Neuron (in vitro differentiated cells): Measurements from ENCODE around the gene TMEM255B.

Experiments
- H2AFZ ChIP-seq: one replicate; pipeline ENCODE4 v1.6.1; 2013; ENCODE audit warnings: low read depth, mild to moderate bottlenecking, inconsistent platforms, low read length, moderate library complexity
- H3K27me3 ChIP-seq: one replicate; pipeline ENCODE4 v1.6.1; 2013; ENCODE audit warnings: low read length; ENCODE audit not compliant: insufficient read depth
- H3K36me3 ChIP-seq: one replicate; pipeline ENCODE4 v1.6.1; 2013; ENCODE audit warnings: low read length; ENCODE audit not compliant: insufficient read depth
- H3K4me1 ChIP-seq: one replicate; pipeline ENCODE4 v1.6.1; 2013; ENCODE audit warnings: low read length; ENCODE audit not compliant: insufficient read depth
- H3K4me3 ChIP-seq: 2 replicates; pipeline ENCODE4 v1.5.1; 2013; ENCODE audit warnings: mild to moderate bottlenecking, low read length, moderate library complexity
- H3K9me3 ChIP-seq: one replicate; pipeline ENCODE4 v1.6.1; 2013; ENCODE audit warnings: low read length

The TMEM255B gene

GRCh38 chr13:113835461-113836270 is 76.6 kb downstream of the TMEM255B start:
- no peaks in the 10 kb centered on the region for H3K36me3 ChIP-seq
- H3K4me3 ChIP-seq = no peak overlapping the region
- H3K4me1 ChIP-seq = peaks cover 10% of the 10 kb centered on the region
- H2AFZ ChIP-seq = no peak overlapping the region
- H3K27me3 ChIP-seq = no peaks in the 10 kb centered on the region
- no peaks in the 10 kb centered on the region for H3K9me3 ChIP-seq

- H2AFZ ChIP-seq = no peak overlapping the region
- H3K4me1 ChIP-seq = peaks cover 10% of the 10 kb centered on the region
- no peaks in the 10 kb centered on the region for H3K27me3 ChIP-seq
- H3K9me3 ChIP-seq = no peaks in the 10 kb centered on the region
- no peaks in the 10 kb centered on the region for H3K36me3 ChIP-seq
- H3K4me3 ChIP-seq = no peak overlapping the region
Observed at GRCh38 chr13:113836768-113837559, 77.9 kb downstream of the TMEM255B start.

GRCh38 chr13:113837560-113838355 is 78.7 kb downstream of the TMEM255B start:
- H3K4me3 ChIP-seq = no peak overlapping the region
- no peaks in the 10 kb centered on the region for H3K36me3 ChIP-seq
- peaks cover 10% of the 10 kb centered on the region for H3K4me1 ChIP-seq
- H3K27me3 ChIP-seq = no peaks in the 10 kb centered on the region
- H2AFZ ChIP-seq = no peak overlapping the region
- H3K9me3 ChIP-seq = no peaks in the 10 kb centered on the region

GRCh38 chr13:113838711-113839201 is 79.7 kb downstream of the TMEM255B start:
- H3K4me3 ChIP-seq = no peak overlapping the region
- H3K27me3 ChIP-seq = no peaks in the 10 kb centered on the region

GRCh38 chr13:113839536-113840204 is 80.6 kb downstream of the TMEM255B start:
- H3K4me3 ChIP-seq = no peak overlapping the region
- H3K9me3 ChIP-seq = no peaks in the 10 kb centered on the region
- H2AFZ ChIP-seq = no peak overlapping the region
- H3K27me3 ChIP-seq = no peaks in the 10 kb centered on the region
- no peaks in the 10 kb centered on the region for H3K36me3 ChIP-seq
- peaks cover 10% of the 10 kb centered on the region for H3K4me1 ChIP-seq

More at GRCh38 chr13:113838711-113839201, 79.7 kb downstream of the TMEM255B start:
- H3K36me3 ChIP-seq = no peaks in the 10 kb centered on the region
- no peaks in the 10 kb centered on the region for H3K9me3 ChIP-seq
- no peak overlapping the region for H2AFZ ChIP-seq
- peaks cover 10% of the 10 kb centered on the region for H3K4me1 ChIP-seq

- H3K4me1 ChIP-seq = peaks cover 10% of the 10 kb centered on the region
- H3K4me3 ChIP-seq = no peak overlapping the region
- no peaks in the 10 kb centered on the region for H3K27me3 ChIP-seq
- H3K36me3 ChIP-seq = no peaks in the 10 kb centered on the region
- no peaks in the 10 kb centered on the region for H3K9me3 ChIP-seq
- H2AFZ ChIP-seq = no peak overlapping the region
Observed at GRCh38 chr13:113840541-113841352, 81.7 kb downstream of the TMEM255B start.

GRCh38 chr13:113841353-113841650 is 82.3 kb downstream of the TMEM255B start:
- Histone ChIP-seq H2AFZ (no peak overlapping the region), H3K4me3 (no peak overlapping the region), H3K9me3 (no peaks in the 10 kb centered on the region), H3K27me3 (no peaks in the 10 kb centered on the region), H3K36me3 (no peaks in the 10 kb centered on the region), H3K4me1 (peaks cover 10% of the 10 kb centered on the region)

- H3K36me3 ChIP-seq = no peaks in the 10 kb centered on the region
- no peak overlapping the region for H3K4me3 ChIP-seq
- peaks cover 5% of the 10 kb centered on the region for H3K4me1 ChIP-seq
- H2AFZ ChIP-seq = no peak overlapping the region
- H3K27me3 ChIP-seq = no peaks in the 10 kb centered on the region
- H3K9me3 ChIP-seq = no peaks in the 10 kb centered on the region
Observed at GRCh38 chr13:113842336-113843062, 83.5 kb downstream of the TMEM255B start.

GRCh38 chr13:113843063-113843654 is 84.1 kb downstream of the TMEM255B start:
- Histone ChIP-seq H2AFZ (no peak overlapping the region), H3K4me3 (no peak overlapping the region), H3K4me1 (no peaks in the 10 kb centered on the region), H3K9me3 (no peaks in the 10 kb centered on the region), H3K27me3 (no peaks in the 10 kb centered on the region), H3K36me3 (no peaks in the 10 kb centered on the region)

- Histone ChIP-seq H3K4me1 (no peaks in the 10 kb centered on the region), H3K36me3 (no peaks in the 10 kb centered on the region), H2AFZ (no peak overlapping the region), H3K4me3 (no peak overlapping the region), H3K9me3 (no peaks in the 10 kb centered on the region), H3K27me3 (no peaks in the 10 kb centered on the region)
Observed at GRCh38 chr13:113843864-113844556, 85.0 kb downstream of the TMEM255B start.

- H3K4me3 ChIP-seq = no peak overlapping the region
- H3K36me3 ChIP-seq = no peaks in the 10 kb centered on the region
- H3K9me3 ChIP-seq = no peaks in the 10 kb centered on the region
- no peaks in the 10 kb centered on the region for H3K4me1 ChIP-seq
- no peak overlapping the region for H2AFZ ChIP-seq
- H3K27me3 ChIP-seq = no peaks in the 10 kb centered on the region
Observed at GRCh38 chr13:113845055-113845454, 86.0 kb downstream of the TMEM255B start.
